ENCODE results near the gene PDE7B. TPM values are rescaled to one million over a fixed set of nuclear protein-coding genes. Genes with fewer than 3 reads are reported as not detected.

Gene PDE7B
- total and polyA plus RNA-seq, 2 of the 13 experiments (the other 11 are each of a cell fraction or from before 2014, with no cell fraction given) = not detected

DNA sequence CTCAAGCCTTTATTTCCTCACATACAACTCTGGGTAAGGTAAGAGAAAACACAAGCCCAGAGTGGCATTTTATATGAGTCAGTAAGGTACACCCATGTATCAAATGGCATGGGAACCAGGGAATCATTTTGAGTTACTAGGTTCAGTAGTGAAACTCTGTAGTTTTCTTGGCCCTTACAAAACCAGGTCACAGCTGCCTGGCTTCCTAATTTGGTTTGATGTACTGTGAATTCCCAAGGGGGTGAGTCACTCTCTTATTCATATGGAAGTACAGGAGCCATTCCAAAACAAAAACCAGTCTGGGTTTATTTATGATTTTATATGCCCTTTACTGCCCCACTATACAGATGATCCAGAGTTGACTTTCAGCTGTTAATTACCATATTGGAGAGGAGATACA lies 70.7 kb downstream of the PDE7B start:
- Histone ChIP-seq H3K4me3 (replicated peaks in 1 of 3; ENCODE audit: insufficient read depth in 1 of 3, low read depth in 2 of 3, low read length in 3 of 3) (no peak overlapping the region), H4K20me1 (ENCODE audit: insufficient read depth, low read length) (no peaks in the 10 kb centered on the region), H3K9me3 (ENCODE audit: low read length) (no peaks in the 10 kb centered on the region), H3K27ac (ENCODE audit: extremely low read length, insufficient read depth, low read length) (no peak overlapping the region), H3K36me3 (replicated peaks in 1 of 2; ENCODE audit: control insufficient read depth in 1 of 2, insufficient read depth in 2 of 2, low read length in 2 of 2) (no peaks in the 10 kb centered on the region), H3K9ac (ENCODE audit: insufficient read depth, low read depth, low read length) (no peak overlapping the region), H3K4me1 (ENCODE audit: insufficient read depth, low read length) (no peaks in the 10 kb centered on the region), H2AFZ (ENCODE audit: low read length) (no peak overlapping the region), H3K4me2 (ENCODE audit: low read depth, low read length) (no peak overlapping the region), H3K27me3 (ENCODE audit: control insufficient read depth in 1 of 2, insufficient read depth in 2 of 2, low read length in 2 of 2) (no peaks in the 10 kb centered on the region), H3K79me2 (ENCODE audit: insufficient read depth, low read length) (no peaks in the 10 kb centered on the region)
- POLR2A ChIA-PET = no interaction called here
- FAIRE-seq = no peak
- intact Hi-C loops (cut with micrococcal nuclease; ENCODE audit: unreplicated experiment) = no loop called here
- no peak for ATAC-seq
- BruUV-seq (replicated peaks) = no TSS peak
- no peak for TF ChIP-seq FIP1L1 (IDR thresholded peaks at IDR 0.05; ENCODE audit: borderline replicate concordance, insufficient read depth, low read depth, low read length)
- no peak for TF ChIP-seq WIZ (CRISPR knock-in tag; IDR thresholded peaks at IDR 0.05)
- TF ChIP-seq ZSCAN21 (CRISPR knock-in tag; IDR thresholded peaks at IDR 0.05; ENCODE audit: borderline replicate concordance) = no peak
- TF ChIP-seq ZNF24 (IDR thresholded peaks at IDR 0.05) = no peak
- TF ChIP-seq HOXD1 (CRISPR knock-in tag; IDR thresholded peaks at IDR 0.05) = no peak
- no peak for DNase-seq (ENCODE audit: low spot score)
- CTCF ChIA-PET (ENCODE audit: low intra/inter-chr PET ratio, low total read pairs) = no interaction called here
- in situ Hi-C loops (cut with HindIII; ENCODE audit: extremely low pct_ligation_motif_present, low pct_unique_long_range_greater_than_20kb) = no loop called here

- POLR2A ChIA-PET = no interaction called here
- H3K4me2 ChIP-seq (ENCODE audit: low read depth, low read length) = no peak overlapping the region
- WGBS (ENCODE audit: low lambda C conversion rate) = 1% methylated on average over 3 of the region's 3 CpGs
- TF ChIP-seq HOXA7 (CRISPR knock-in tag; IDR thresholded peaks at IDR 0.05) (no peak), ZNF574 (CRISPR knock-in tag; IDR thresholded peaks at IDR 0.05) (no peak), CHD2 (IDR thresholded peaks at IDR 0.05; ENCODE audit: low read depth, low read length) (no peak), RFX3 (CRISPR knock-in tag; IDR thresholded peaks at IDR 0.05) (no peak), HOXA5 (CRISPR knock-in tag; IDR thresholded peaks at IDR 0.05) (no peak), SNAPC2 (CRISPR knock-in tag; IDR thresholded peaks at IDR 0.05) (no peak), CEBPG (CRISPR knock-in tag; IDR thresholded peaks at IDR 0.05) (no peak), BRD4 (CRISPR knock-in tag; IDR thresholded peaks at IDR 0.05) (no peak), RFXAP (CRISPR knock-in tag; IDR thresholded peaks at IDR 0.05; ENCODE audit: borderline replicate concordance) (no peak)
- TF ChIP-seq, protein P1, sequence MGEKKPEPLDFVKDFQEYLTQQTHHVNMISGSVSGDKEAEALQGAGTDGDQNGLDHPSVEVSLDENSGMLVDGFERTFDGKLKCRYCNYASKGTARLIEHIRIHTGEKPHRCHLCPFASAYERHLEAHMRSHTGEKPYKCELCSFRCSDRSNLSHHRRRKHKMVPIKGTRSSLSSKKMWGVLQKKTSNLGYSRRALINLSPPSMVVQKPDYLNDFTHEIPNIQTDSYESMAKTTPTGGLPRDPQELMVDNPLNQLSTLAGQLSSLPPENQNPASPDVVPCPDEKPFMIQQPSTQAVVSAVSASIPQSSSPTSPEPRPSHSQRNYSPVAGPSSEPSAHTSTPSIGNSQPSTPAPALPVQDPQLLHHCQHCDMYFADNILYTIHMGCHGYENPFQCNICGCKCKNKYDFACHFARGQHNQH (CRISPR knock-in tag; IDR thresholded peaks at IDR 0.05) = no peak
- H3K36me3 ChIP-seq (replicated peaks in 1 of 2; ENCODE audit: control insufficient read depth in 1 of 2, insufficient read depth in 2 of 2, low read length in 2 of 2) = no peaks in the 10 kb centered on the region
- no peaks in the 10 kb centered on the region for H3K4me1 ChIP-seq (ENCODE audit: insufficient read depth, low read length)
- BruUV-seq (replicated peaks) = no TSS peak
- no peak overlapping the region for H2AFZ ChIP-seq (ENCODE audit: low read length)
- H3K9ac ChIP-seq (ENCODE audit: insufficient read depth, low read depth, low read length) = no peak overlapping the region
- no peak for DNase-seq (ENCODE audit: low spot score)
- H3K9me3 ChIP-seq (ENCODE audit: low read length) = no peaks in the 10 kb centered on the region
- CTCF ChIA-PET (ENCODE audit: low intra/inter-chr PET ratio, low total read pairs) = no interaction called here
- no peak for ATAC-seq
- FAIRE-seq = no peak
- in situ Hi-C loops (cut with HindIII; ENCODE audit: extremely low pct_ligation_motif_present, low pct_unique_long_range_greater_than_20kb) = no loop called here
- intact Hi-C loops (cut with micrococcal nuclease; ENCODE audit: unreplicated experiment) = no loop called here
- no peaks in the 10 kb centered on the region for H3K79me2 ChIP-seq (ENCODE audit: insufficient read depth, low read length)
- H3K27ac ChIP-seq (ENCODE audit: extremely low read length, insufficient read depth, low read length) = no peak overlapping the region
- no peak overlapping the region for H3K4me3 ChIP-seq (replicated peaks in 1 of 3; ENCODE audit: insufficient read depth in 1 of 3, low read depth in 2 of 3, low read length in 3 of 3)
- no peaks in the 10 kb centered on the region for H3K27me3 ChIP-seq (ENCODE audit: control insufficient read depth in 1 of 2, insufficient read depth in 2 of 2, low read length in 2 of 2)
- no peaks in the 10 kb centered on the region for H4K20me1 ChIP-seq (ENCODE audit: insufficient read depth, low read length)
These were observed 71.2 kb downstream of the PDE7B start for GRCh38 chr6:135922746-135923145.
